KMS-11 (cell line): ENCODE results near the gene HASPIN.

Source experiments
- H2AFZ ChIP-seq: fragments of 200-600 bp; sonication (generic); 2 replicates; pipeline ENCODE4 v1.6.1; 2016; ENCODE audit warnings: antibody characterized with exemption, mixed run types, low read depth
- H3K27ac ChIP-seq: fragments of 200-600 bp; sonication (generic); 2 replicates; pipeline ENCODE4 v1.6.1; 2016; ENCODE audit warnings: mild to moderate bottlenecking, mixed run types
- H3K27me3 ChIP-seq: fragments of 200-600 bp; sonication (generic); 2 replicates; pipeline ENCODE4 v1.6.1; 2017; ENCODE audit warnings: mild to moderate bottlenecking, low read depth, mixed run types, moderate library complexity; ENCODE audit not compliant: insufficient read depth
- H3K36me3 ChIP-seq: fragments of 200-600 bp; sonication (generic); 2 replicates; pipeline ENCODE4 v1.6.1; 2017; ENCODE audit warnings: mild to moderate bottlenecking, mixed run types; ENCODE audit not compliant: insufficient read depth
- H3K4me1 ChIP-seq: fragments of 200-600 bp; sonication (generic); 2 replicates; pipeline ENCODE4 v1.6.1; 2016; ENCODE audit warnings: mild to moderate bottlenecking, low read depth, mixed run types; ENCODE audit not compliant: poor library complexity, severe bottlenecking
- H3K4me2 ChIP-seq: fragments of 200-600 bp; sonication (generic); 2 replicates; pipeline ENCODE4 v1.7.0; 2016; ENCODE audit warnings: mild to moderate bottlenecking, mixed run types
- H3K4me3 ChIP-seq: fragments of 200-600 bp; sonication (generic); IDR thresholded peaks from 2 replicates; pipeline ENCODE4 v1.6.1; 2017; ENCODE audit warnings: low read depth, low read length, mixed read lengths; ENCODE audit not compliant: insufficient read depth
- H3K79me2 ChIP-seq: fragments of 200-600 bp; sonication (generic); 2 replicates; pipeline ENCODE4 v1.6.1; 2016; ENCODE audit warnings: low read depth, mixed run types; ENCODE audit not compliant: insufficient read depth
- H3K9ac ChIP-seq: fragments of 200-600 bp; sonication (generic); 2 replicates; pipeline ENCODE4 v1.6.1; 2016; ENCODE audit warnings: mild to moderate bottlenecking, mixed run types
- H4K20me1 ChIP-seq: fragments of 200-600 bp; sonication (generic); 2 replicates; pipeline ENCODE4 v1.6.1; 2016; ENCODE audit warnings: mild to moderate bottlenecking, mixed run types; ENCODE audit not compliant: insufficient read depth
- TF ChIP-seq, protein P1 (sequence below): fragments of 200-600 bp; sonication (generic); conservative IDR thresholded peaks from 2 replicates; pipeline ENCODE4 v1.6.1; 2017; ENCODE audit warnings: low read depth, mild to moderate bottlenecking, antibody characterized with exemption, low read length, moderate library complexity, mixed read lengths

HASPIN gene

DNA sequence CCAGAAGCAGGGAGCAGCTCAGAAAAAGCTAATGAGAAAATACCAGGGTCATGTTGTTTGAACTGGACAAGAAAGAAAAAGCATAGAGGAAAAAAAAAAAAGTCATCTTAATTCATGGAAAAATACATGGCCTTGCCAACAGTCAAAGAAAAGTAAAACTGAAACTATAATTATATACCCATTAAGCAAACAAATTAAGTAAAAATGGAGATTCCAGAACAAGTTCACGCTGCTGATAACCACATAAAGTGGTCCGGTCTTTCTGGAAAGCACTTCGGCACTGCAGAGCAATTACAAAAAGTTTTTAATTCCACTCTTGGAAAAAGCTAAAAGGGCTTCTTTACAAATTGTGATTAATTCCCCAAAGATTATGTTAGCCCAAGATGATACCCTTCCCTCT lies 15.3 kb upstream of the HASPIN start:
- Histone ChIP-seq H3K4me1 (peaks cover 48% of the 10 kb centered on the region), H3K79me2 (no peaks in the 10 kb centered on the region), H4K20me1 (no peaks in the 10 kb centered on the region), H3K4me2 (no peak overlapping the region), H3K9ac (no peak overlapping the region), H3K36me3 (no peaks in the 10 kb centered on the region), H2AFZ (no peak overlapping the region), H3K27ac (no peak overlapping the region), H3K4me3 (no peak overlapping the region), H3K27me3 (no peaks in the 10 kb centered on the region)
- TF ChIP-seq, protein P1, sequence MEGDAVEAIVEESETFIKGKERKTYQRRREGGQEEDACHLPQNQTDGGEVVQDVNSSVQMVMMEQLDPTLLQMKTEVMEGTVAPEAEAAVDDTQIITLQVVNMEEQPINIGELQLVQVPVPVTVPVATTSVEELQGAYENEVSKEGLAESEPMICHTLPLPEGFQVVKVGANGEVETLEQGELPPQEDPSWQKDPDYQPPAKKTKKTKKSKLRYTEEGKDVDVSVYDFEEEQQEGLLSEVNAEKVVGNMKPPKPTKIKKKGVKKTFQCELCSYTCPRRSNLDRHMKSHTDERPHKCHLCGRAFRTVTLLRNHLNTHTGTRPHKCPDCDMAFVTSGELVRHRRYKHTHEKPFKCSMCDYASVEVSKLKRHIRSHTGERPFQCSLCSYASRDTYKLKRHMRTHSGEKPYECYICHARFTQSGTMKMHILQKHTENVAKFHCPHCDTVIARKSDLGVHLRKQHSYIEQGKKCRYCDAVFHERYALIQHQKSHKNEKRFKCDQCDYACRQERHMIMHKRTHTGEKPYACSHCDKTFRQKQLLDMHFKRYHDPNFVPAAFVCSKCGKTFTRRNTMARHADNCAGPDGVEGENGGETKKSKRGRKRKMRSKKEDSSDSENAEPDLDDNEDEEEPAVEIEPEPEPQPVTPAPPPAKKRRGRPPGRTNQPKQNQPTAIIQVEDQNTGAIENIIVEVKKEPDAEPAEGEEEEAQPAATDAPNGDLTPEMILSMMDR: no peak

DNA sequence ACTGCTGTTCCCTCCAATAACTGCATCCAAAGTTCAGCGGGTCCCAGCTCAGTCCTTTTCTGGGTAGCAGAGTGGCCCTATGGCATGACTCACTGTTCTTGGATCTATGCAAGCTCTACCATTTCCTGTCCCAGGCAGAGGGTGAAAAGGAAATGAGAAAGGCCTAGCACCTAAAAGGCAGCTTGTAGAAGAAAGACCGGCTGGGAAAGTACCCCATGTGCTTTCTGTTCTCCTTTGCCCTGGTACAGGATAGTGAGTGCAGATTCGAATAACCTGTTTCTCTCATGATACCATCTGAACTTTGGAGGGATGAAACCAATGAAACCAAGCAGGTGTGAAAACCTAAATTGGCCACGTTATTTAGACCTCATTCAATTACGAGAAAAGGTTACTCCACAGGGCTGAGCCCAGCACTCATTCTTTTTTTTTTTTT lies 12.7 kb upstream of the HASPIN start:
- no peaks in the 10 kb centered on the region for H3K36me3 ChIP-seq
- TF ChIP-seq, protein P1: no peak
- H3K27me3 ChIP-seq: no peaks in the 10 kb centered on the region
- H3K4me2 ChIP-seq: peak overlapping the region; percentile 62
- peak overlapping the region; percentile 94 for H3K27ac ChIP-seq
- H4K20me1 ChIP-seq: no peaks in the 10 kb centered on the region
- no peaks in the 10 kb centered on the region for H3K79me2 ChIP-seq
- peak overlapping the region; percentile 57 for H2AFZ ChIP-seq
- H3K4me3 ChIP-seq: no peak overlapping the region
- H3K4me1 ChIP-seq: peaks cover 48% of the 10 kb centered on the region
- peak overlapping the region; percentile 53; the same call in 1 of the 2 replicates for H3K9ac ChIP-seq

DNA sequence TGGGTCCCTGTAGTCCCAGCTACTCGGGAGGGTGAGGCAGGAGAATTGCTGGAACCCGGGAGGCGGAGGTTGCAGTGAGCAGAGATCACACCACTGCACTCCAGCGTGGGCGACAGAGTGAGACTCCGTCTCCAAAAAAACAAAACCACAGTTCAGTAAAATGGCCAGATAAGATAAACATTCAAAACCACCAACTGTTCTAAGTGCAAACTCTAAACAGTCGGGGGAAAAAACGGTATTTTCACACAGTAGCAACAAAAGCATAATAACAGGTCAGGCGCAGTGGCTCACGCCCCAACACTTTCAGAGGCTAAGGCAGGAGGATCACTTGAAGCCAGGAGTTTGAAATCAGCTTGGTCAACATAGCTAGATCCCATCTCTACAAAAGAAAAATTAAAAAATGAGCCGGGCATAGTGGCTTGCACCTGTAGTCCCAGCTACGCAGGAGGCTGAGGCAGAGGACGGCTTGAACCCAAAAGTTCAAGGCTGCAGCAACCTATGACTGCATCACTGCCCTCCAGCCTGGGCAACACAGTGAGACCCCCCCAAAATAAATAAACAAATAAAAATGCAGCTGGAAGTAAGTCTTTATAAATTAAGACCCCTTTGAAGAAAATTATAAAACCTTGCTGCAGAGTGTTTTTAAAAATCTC lies 10.8 kb upstream of the HASPIN start:
- Histone ChIP-seq H3K27ac (no peak overlapping the region), H3K4me3 (no peak overlapping the region), H3K9ac (no peak overlapping the region), H2AFZ (no peak overlapping the region), H3K27me3 (no peaks in the 10 kb centered on the region), H3K4me1 (peaks cover 48% of the 10 kb centered on the region), H3K79me2 (no peaks in the 10 kb centered on the region), H3K4me2 (no peak overlapping the region), H4K20me1 (no peaks in the 10 kb centered on the region), H3K36me3 (no peaks in the 10 kb centered on the region)
- TF ChIP-seq, protein P1: no peak

DNA sequence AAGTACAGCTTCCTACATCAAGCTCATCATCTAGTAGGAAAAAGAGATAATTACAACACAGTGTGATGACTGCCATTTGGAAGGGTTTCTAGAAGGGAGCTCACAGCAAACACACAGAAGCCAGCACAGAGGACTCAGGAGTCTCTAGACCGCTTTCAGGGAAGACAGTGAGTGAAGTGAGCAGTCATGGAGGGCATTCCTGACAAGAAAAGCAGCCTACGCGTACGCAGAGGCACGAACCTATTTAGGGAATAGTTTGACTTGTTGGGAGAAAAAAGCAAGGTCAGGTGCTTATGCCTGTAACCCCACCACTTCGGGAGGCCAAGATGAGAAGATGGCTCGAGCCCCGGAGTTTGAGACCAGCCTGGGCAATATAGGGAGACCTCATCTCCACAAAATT lies 8.4 kb upstream of the HASPIN start:
- TF ChIP-seq, protein P1: no peak
- Histone ChIP-seq H3K36me3 (no peaks in the 10 kb centered on the region), H2AFZ (no peak overlapping the region)

More for the DNA sequence above, 8.4 kb upstream of the HASPIN start:
- no peak overlapping the region for H3K4me3 ChIP-seq
- H3K27ac ChIP-seq: no peak overlapping the region
- no peak overlapping the region for H3K4me2 ChIP-seq
- H4K20me1 ChIP-seq: no peaks in the 10 kb centered on the region
- H3K27me3 ChIP-seq: no peaks in the 10 kb centered on the region
- H3K4me1 ChIP-seq: peaks cover 26% of the 10 kb centered on the region
- H3K79me2 ChIP-seq: no peaks in the 10 kb centered on the region
- no peak overlapping the region for H3K9ac ChIP-seq
